ENCODE measurements around the gene FBXW10.
"Not testable (repeated sequence)": the region's sequence is repeated elsewhere in the genome, so short reads cannot be mapped to it uniquely, and the experiment has no call there.

Gene FBXW10

DNA sequence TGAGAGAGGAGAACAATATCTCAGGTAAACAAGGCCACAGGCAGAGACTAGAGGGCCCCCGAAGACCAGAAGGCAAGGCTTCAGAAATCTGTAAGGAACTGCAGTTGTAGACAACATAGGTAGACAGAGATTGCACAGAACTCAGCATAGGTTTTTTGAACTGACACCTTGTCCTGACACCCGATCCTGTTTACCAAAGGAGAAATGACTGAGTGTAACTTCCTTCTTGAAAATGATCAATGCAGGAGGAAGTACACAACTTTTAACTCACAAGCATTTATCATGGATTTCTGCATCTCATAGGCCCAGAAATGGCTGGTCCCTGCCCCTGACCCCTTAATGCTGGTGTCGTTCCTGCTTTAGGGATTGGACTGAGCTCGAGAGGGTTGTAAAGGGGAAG lies 872 bp downstream of the FBXW10 start:
- not testable (repeated sequence) for H3K27ac ChIP-seq; DNase-seq (ENCODE audit: low spot score); H3K4me3 ChIP-seq

DNA sequence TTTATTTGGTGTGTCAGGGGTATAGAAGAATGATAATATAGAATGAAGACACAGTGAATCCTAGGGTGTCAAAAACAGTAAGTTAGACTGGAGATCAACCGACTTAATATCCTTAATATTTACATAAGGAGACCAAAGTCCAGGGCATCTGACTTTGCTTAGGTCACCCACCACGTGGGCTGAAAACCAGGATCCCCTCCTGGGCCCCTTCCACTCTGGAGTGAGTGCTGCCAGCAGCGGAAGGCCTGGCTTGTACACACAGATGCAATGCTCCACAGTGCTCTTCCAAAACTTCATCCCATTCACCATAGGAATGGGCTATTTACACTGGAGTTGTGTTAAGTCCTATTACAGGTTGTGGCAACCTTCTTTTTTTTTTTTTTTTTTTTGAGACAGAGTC lies 2.7 kb downstream of the FBXW10 start:
- not testable (repeated sequence) for DNase-seq (ENCODE audit: low spot score)

DNA sequence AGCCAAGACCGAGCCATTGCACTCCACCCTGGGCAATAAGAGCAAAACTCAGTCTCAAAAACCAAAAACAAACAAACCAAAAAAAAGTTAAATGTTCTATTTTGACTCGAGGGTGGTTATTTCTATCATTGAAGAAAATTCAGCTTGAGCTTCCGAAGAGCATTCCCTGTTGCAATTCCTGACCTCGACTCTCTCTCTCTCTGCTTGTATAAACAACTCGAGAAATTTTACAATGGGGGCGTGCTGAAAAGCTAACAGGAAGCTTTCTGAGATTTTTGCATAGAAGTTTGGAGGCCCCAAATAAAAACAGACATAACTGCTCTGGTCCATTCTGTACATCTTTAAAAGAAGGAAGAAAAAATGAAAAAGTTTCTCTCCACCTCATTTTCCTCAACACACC lies 3.6 kb downstream of the FBXW10 start:
- DNase-seq (ENCODE audit: low spot score); H3K27ac ChIP-seq: not testable (repeated sequence)

More for the DNA sequence above, 2.7 kb downstream of the FBXW10 start:
- H3K27ac ChIP-seq, H3K4me3 ChIP-seq: not testable (repeated sequence)

DNA sequence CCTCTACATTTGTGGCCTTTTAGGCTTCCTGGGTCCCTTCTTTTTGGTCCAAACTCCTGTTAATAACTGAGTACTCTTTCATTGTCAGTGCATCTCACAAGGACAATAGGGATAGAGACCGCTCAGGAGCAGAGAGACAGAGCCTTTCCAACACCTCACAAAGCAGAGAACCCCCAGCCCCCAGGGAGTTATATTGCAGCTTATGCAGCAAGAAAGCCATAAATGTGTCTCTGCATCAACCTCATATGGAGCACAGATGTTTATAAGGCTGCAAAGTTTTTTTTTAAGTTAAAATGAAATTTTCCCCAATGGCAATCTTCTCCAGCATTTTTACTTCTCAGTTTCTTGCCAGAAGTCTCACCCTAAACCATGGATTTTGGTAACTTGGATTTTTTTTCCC lies 6.4 kb downstream of the FBXW10 start:
- not testable (repeated sequence) for H3K27ac ChIP-seq; DNase-seq (ENCODE audit: low spot score); H3K4me3 ChIP-seq

More for the DNA sequence above, 3.6 kb downstream of the FBXW10 start:
- H3K4me3 ChIP-seq: not testable (repeated sequence)

DNA sequence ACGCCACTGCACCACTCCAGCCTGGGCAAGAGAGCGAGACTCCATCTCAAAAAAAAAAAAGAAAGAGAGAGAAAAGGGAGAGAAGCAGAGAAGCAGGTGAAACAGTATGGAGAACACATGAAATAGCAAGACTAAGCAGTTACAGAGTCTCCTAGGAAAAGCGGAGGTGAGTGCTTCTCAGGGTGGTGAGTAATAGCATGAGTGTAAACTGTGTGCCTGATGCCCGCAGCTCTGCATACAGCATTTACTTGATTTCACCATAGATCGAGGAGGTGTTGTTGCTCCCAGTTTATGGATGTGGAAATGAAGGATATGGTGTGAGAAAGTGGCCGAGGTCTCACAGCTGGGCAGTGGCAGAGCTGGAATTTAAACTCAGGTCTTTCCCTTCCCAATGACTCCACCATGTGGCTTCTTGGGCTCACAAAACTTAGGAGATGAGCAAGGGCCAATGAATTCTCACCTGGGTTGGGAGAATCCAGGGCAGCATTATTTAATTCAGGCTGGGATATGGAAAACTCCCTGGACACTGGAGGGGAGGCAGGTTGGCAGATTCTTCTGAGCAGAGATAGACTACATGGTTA lies 10.1 kb downstream of the FBXW10 start:
- H3K27ac ChIP-seq; H3K4me3 ChIP-seq; DNase-seq (ENCODE audit: low spot score): not testable (repeated sequence)

DNA sequence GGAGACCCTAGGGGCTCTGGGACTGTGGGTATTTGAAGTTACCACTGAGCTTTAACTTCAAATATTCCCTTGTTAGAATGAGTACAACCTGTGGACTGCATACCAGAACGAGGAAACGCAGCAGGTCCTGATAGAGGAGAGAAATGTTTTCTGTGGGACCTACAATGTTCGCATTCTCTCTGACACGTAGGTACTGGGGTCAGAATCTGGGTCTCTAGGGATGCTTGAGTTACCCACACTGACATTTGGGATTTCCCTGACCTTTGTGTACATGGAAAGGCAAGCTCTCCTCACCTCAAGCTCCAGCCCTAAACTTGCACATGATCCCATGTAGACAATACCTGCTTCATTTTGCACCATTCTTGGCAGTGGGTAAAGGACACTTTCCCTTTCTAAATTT lies 12.1 kb downstream of the FBXW10 start:
- DNase-seq (ENCODE audit: low spot score); H3K27ac ChIP-seq; H3K4me3 ChIP-seq: not testable (repeated sequence)

DNA sequence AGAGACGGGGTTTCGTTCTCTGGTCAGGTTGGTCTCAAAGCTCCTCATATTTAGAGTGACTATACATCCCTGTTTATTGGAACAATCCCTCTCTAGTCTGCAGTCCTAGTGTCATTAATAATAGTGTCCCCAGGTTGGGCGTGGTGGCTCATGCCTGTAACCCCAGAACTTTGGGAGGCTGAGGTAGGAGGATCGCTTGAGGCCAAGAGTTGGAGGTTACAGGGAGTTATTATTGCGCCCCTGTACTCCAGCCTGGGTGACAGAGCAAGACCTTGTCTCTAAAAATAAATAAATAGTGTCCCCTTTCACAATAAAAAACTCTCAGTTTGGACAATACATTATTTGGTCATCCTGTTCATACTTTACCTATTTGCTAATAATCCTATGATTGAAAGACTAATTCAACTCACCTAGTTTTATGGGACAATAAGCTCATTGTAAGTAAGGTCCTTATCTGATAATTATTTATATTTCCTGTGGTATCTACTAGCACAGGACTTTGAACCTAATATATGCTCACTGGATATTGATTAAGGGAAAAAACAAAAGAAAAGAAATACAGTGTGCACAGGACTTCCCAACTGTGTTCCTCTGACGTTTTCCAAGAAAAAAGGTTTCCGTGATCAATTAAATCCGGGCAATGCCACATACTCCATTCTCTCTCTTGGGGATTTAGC lies 13.7 kb downstream of the FBXW10 start:
- not testable (repeated sequence) for DNase-seq (ENCODE audit: low spot score); H3K27ac ChIP-seq; H3K4me3 ChIP-seq

DNA sequence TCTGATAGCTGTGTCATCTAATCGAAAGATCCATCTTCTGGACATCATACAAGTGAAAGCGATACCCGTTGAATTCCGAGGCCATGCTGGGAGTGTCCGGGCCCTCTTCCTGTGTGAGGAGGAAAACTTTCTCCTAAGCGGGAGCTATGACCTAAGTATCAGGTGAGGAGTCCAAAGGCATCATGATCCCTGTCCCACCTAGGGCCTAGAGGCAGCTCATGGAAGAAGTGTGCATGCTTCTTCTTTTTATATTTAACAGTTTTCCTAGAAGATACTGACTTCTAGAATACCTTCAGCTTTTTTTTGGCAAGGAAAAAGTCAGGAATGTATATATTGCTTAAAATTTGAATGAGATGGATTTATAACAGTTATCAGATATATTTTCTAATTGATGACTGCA lies 14.5 kb downstream of the FBXW10 start:
- DNase-seq (ENCODE audit: low spot score); H3K27ac ChIP-seq; H3K4me3 ChIP-seq: not testable (repeated sequence)

DNA sequence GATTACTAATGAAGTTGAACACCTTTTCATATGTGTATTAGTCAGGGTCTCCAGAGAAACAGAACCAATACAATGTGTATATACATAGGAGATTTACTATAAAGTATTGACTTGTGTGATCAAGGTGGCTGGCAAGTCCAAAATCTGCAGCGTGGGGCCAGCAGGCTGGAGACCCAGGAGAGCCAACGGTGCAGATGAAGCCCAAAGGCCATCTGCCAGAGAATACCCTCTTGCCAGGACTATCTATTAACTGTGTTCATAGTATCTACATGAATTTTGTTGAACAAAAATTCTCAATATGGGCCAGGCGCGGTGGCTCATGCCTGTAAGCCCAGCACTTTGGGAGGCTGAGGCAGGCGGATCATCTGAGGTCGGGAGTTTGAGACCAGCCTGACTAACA lies 16.4 kb downstream of the FBXW10 start:
- not testable (repeated sequence) for H3K4me3 ChIP-seq

DNA sequence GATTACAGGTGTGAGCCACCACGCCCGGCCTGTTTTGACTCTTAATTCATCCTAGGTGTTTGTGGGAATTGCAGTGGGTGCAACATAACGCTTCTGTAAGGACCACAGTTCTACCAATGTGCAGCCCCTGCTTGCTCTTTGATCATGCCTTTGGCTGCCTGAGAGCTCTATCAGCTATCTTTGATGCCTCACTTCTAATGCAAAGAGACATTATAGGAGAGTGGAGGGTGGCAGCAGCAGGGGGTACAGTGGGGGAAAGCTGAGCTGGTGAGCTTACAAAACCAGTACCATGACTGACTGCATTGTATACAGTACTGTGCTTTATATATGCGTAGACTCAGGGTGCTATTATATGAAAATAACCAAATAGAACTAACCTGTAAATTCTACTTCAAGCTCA lies 26.7 kb downstream of the FBXW10 start:
- not testable (repeated sequence) for H3K27ac ChIP-seq; H3K4me3 ChIP-seq; DNase-seq (ENCODE audit: low spot score)

More for the DNA sequence above, 16.4 kb downstream of the FBXW10 start:
- DNase-seq (ENCODE audit: low spot score); H3K27ac ChIP-seq: not testable (repeated sequence)

DNA sequence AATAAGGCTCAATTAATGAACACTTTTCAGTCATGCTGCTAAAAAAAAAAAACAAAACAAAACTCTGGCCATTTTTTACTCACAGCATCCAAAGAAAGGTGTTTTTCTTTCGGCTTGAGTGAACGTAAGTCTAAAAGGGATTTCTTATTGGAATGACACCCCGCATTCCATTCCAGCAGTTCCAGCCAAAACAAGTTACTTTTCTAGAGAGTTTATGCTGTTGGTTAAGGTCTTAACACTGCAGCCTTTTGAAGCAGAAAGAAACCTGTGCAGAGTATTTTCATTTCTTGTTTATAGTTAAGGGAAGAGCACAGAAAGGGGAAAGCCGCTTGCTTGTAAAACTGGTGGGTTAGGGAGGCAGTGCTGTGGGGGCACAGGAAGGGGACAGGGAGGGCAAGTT lies 27.2 kb downstream of the FBXW10 start:
- not testable (repeated sequence) for H3K27ac ChIP-seq; H3K4me3 ChIP-seq; DNase-seq (ENCODE audit: low spot score)

DNA sequence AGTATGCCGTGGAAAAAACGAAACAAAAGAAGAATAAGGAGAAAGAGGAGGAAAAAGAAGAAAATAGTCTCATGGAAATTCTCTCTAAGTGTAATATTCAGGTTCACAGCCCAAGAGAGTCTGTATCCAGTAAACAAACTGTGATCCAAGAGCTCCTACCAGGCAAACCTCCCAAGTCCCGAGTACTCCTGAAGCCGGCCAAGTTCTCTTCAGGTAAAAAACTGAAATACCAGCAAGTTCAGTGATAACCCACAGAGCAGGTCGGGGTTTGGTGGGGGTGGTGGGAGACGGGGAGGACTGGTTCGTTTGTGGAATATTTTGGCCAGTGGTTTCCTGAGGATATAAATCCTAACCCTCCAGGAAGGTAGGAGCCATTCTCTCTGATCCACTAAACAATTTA lies 28.6 kb downstream of the FBXW10 start:
- no peak for DNase-seq (ENCODE audit: low spot score)
- Histone ChIP-seq H3K27ac (no peak overlapping the region), H3K4me3 (no peak overlapping the region)
- TF ChIP-seq, protein P1, sequence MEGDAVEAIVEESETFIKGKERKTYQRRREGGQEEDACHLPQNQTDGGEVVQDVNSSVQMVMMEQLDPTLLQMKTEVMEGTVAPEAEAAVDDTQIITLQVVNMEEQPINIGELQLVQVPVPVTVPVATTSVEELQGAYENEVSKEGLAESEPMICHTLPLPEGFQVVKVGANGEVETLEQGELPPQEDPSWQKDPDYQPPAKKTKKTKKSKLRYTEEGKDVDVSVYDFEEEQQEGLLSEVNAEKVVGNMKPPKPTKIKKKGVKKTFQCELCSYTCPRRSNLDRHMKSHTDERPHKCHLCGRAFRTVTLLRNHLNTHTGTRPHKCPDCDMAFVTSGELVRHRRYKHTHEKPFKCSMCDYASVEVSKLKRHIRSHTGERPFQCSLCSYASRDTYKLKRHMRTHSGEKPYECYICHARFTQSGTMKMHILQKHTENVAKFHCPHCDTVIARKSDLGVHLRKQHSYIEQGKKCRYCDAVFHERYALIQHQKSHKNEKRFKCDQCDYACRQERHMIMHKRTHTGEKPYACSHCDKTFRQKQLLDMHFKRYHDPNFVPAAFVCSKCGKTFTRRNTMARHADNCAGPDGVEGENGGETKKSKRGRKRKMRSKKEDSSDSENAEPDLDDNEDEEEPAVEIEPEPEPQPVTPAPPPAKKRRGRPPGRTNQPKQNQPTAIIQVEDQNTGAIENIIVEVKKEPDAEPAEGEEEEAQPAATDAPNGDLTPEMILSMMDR (IDR thresholded peaks at IDR 0.05): no peak

DNA sequence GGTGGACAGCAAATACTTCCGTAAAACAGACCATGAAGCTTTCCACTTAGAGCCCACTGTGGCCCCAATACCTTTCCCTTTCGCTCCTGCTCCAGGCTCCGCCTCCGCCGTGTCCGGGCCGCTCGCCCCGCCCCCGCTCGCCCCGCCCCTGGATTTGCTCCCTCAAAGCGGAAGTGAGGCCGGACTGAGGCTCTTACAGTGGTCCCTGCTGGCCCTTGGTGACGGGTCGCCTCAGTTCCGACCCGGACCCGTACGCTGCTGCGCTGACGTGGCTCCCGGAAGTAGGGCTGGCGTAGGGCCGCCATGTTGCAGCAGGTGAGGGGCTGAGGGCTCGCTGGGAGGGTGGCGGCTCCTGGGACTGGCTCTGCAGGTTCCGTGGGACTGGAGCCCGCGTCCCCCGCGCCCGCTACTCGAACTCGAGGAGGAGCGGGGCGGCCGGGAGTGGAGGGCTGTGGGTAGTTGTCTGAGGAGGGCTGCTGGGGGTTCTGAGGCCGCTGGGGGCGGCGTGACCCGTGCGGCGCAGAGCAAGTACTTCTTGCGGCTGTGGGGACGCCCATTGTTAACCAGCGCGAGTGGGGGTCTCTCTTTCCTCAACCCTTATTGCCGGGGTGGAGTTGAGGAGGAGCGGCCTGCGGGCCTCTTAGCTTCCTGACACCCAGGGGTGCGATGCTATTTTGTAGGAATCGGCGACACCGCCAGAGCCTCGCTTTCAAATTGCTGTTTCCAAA lies 37.3 kb downstream of the FBXW10 start, which contains the start of gene TVP23B:
TSS of gene TVP23B (plus strand) at position 193 of the 728 bp plus-strand sequence. CDS start at position 304, 111 bp downstream.
- peak within 1 kb of the TSS; percentile 55 to 89 for H3K27ac ChIP-seq
- peak within 1 kb of the TSS; percentile 82 for H3K4me3 ChIP-seq
- peak; percentile 97 for DNase-seq (ENCODE audit: low spot score)

DNA sequence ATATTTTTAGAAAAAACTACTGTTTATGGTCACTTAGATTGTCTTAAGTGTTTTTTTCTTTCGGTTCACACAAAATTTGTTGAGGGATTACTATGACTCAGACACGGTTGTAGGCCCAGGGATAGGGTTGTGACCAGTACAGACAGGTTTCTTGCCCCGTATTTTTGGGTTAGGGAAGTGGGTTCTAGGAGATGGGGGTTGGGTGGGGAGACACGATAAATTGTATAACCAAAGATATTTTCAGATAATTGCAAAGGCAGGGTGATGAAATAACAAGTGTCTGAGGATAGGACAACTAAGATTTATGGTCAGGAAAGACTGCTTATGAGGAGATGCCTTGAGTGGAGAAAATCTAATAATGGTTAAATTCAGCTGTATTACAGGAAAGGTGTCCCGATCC lies 38.0 kb downstream of the FBXW10 start:
- peak overlapping the region; percentile 82 for H3K4me3 ChIP-seq
- DNase-seq (ENCODE audit: low spot score); H3K27ac ChIP-seq: not testable (repeated sequence)

DNA sequence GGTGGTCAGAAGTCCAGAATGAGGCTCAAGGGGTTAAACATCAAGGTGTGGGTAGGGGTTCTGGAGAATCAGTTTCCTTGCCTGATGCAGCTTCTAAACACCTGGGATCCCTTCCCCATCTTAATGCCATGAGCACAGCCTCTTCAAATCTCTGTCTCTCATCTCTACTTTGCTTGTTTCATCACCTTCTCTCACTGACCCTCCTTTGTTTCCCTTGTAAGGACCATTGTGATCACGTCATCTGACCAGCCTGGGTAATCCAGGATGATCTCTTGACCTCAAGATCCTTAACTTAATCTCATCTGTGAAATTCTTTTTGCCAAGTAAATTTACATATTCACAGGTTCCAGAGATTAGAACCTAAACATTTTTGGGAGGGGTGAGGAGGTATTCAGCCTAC lies 42.1 kb downstream of the FBXW10 start:
- not testable (repeated sequence) for H3K4me3 ChIP-seq; DNase-seq (ENCODE audit: low spot score); H3K27ac ChIP-seq

DNA sequence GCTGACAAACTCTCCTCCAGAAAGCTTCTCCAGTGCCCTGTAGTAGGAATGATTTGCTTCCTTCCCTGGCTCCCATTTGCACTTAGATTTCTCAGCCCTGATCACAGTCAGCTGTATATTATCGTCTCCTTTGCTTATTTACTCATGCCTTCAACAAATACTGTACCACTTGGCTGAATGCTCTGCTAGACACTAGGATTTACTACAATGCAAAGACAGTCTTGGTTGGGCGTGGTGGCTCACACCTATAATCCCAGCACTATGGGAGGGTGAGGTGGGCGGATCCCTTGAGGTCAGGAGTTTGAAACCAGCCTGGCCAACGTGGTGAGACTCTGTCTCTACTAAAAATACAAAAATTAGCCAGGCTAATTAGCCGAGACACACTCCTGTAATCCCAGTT lies 43.0 kb downstream of the FBXW10 start:
- not testable (repeated sequence) for DNase-seq (ENCODE audit: low spot score); H3K27ac ChIP-seq; H3K4me3 ChIP-seq

DNA sequence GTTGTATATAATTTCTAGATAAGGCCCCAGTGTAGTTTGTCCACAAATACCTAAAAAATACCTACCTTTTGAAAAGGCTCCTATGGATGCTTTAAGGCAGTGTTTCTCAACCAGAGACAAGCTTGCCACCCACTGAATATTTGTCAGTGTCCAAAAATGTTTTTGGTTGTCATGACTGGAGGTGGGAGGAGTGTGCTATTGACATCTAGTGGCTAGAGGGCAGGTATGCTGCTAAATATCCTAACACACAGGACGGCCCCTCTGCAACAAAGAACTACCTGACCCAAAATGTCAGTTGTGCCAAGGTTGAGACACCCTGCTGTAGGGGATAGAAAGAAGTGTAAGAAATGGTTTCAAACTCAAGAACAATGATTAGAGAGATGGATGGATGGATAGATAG lies 47.5 kb downstream of the FBXW10 start:
- not testable (repeated sequence) for H3K4me3 ChIP-seq; H3K27ac ChIP-seq; DNase-seq (ENCODE audit: low spot score)

DNA sequence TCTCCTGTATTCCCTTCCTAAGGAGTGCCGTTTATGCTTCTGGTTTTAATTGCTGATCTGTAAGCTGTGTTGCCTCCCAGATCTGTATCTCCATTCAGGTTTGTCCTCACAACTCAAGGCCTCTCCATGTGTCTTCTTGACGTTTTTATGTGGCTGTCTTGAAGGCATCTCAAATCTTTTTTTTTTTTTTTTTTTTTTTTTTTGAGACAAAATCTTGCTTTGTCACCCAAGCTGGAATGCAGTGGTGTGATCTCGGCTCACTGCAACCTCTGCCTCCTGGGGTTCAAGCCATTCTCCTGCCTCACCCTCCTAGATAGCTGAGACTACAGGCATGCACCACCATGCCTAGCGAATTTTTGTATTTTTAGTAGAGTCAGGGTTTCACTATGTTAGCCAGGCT lies 51.0 kb downstream of the FBXW10 start:
- not testable (repeated sequence) for DNase-seq (ENCODE audit: low spot score); H3K27ac ChIP-seq; H3K4me3 ChIP-seq

Measured in coronary artery (tissue), 2 donors.